Activated CD8-positive, alpha-beta memory T cell treated with anti-CD3 and anti-CD28 coated beads, Interleukin-2, amount 50 U/mL, for 48 hours (primary cell): Measurements from ENCODE around the gene ESRRA.

ENCODE experiments used
- DNase-seq: peaks from one replicate; pipeline ENCODE4 v3.0.0-alpha.2; 2020

The ESRRA gene

GRCh38 chr11:64352995-64353714 lies 47.8 kb downstream of the ESRRA start:
- DNase-seq: no peak

GRCh38 chr11:64353715-64354506 lies 48.6 kb downstream of the ESRRA start:
- DNase-seq: no peak

GRCh38 chr11:64355078-64355940 lies 50.0 kb downstream of the ESRRA start:
- DNase-seq: peak; percentile 79

- DNase-seq: peak; percentile 72
Measured at GRCh38 chr11:64356498-64357411, 51.4 kb downstream of the ESRRA start.

DNA sequence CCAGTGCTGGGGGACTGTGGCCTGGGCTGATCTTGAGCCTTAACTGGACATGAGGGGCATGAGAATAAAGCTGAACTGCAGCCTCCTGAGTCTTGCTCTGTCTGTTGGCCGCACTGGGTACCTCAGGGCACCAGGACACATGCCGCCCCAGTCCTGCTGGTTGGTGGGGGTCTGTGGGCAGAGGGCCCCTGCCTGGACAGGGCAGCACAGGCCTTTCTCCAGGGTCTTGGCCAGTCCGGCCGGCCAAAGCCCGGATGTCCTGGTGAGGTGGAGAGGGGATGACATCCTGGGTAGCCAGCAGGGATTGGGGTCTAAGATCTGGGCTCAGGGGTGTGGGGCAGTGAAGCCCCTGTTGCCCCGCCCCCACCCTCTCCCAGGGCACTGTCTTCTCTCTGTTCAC lies 52.1 kb downstream of the ESRRA start:
- no peak for DNase-seq

DNA sequence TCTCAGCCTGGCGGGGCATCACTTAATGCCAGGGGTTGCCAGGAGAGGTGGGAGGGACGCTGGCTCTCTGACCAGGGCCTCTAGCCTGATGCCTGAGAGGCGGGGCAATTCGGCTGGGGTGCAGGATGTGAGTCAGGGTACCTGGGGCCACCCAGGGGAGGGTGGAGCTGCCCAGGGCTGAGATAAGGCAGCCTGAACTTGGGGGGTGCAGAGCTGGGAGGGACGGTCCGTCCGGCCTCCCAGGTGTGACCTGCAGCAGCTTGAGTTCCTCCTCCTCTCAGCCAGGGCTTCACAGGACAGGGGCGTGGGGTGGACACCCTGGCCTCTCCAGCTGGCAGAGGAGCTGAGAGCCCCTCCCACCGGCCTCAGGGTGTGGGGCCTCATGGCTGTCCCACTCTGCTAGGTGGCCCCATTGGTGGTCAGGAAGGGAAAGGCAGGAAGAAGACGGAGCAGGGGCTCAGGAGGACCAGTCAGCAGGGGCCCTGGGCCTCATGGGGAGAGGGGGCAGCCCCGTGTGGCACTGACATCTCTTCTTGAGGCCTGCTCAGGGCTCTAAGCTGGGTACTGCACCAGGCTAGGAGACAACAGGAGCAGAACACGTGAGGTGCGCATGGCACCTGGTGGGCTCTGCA lies 52.7 kb downstream of the ESRRA start:
- peak; percentile 75 for DNase-seq

GRCh38 chr11:64358536-64358906 lies 53.2 kb downstream of the ESRRA start:
- DNase-seq: no peak

DNA sequence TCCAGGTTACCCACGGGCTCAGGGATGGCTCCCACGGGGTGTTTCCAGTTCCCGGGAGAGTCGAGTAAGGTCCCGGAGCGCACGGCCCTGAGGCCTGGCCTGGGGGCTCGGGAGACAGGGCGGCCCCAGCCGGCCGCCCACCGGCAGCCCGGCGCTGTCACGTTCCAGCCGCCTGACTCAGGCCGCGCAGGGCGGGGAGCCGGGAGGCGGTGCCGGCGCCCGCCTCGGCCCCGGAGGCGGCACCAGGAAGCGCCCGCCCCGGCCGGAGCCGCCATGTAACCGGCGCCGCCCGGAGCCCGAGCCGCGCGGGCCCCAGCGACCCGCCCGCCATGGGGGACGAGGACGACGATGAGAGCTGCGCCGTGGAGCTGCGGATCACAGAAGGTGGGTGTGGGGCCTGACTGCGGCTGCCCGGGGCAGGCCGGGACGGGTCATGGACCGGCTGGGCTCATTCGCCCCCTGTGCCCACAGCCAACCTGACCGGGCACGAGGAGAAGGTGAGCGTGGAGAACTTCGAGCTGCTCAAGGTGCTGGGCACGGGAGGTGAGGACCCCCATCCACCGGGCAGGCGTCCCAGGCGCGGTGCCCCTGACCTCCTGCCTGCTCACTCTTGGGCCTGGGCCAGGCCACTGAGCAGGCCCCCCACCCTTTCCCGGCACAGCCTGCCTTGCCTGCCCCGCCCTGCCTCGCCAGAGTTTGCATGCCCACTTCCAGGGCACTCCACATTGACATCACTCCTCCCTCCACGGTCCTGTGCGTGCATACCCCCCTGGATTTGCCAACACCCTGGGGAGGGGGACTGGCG lies 53.8 kb downstream of the ESRRA start, which contains the start of gene RPS6KA4:
TSS of gene RPS6KA4 (plus strand) at position 256 of the 805 bp plus-strand sequence. CDS start at position 330, 74 bp downstream.
- peak; percentile 81 for DNase-seq

DNA sequence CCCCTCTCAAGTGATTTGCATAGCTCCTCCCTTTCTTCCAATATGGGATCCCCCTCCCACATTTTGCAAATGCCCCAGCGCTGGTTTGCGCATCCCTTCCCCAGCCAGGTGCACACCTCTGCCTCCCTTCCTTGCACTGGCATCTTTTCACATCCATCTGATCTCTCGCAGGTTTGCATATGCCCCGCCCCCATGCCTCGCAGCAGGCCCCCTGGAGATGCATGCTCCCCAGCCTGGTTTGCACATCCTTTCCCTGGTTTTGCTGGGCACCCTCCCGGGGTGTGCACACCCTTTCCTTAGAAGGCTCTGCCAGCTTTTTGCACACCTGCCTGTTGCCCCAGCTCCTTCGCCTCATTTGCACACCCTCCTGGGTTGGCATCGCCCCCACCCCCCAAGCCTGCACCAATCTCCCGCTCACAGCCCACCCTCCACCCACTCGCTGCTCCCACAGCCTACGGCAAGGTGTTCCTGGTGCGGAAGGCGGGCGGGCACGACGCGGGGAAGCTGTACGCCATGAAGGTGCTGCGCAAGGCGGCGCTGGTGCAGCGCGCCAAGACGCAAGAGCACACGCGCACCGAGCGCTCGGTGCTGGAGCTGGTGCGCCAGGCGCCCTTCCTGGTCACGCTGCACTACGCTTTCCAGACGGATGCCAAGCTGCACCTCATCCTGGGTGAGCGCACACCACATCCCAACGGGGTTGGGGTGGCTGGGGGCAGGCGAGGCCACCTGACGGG lies 54.6 kb downstream of the ESRRA start:
- DNase-seq: no peak

DNA sequence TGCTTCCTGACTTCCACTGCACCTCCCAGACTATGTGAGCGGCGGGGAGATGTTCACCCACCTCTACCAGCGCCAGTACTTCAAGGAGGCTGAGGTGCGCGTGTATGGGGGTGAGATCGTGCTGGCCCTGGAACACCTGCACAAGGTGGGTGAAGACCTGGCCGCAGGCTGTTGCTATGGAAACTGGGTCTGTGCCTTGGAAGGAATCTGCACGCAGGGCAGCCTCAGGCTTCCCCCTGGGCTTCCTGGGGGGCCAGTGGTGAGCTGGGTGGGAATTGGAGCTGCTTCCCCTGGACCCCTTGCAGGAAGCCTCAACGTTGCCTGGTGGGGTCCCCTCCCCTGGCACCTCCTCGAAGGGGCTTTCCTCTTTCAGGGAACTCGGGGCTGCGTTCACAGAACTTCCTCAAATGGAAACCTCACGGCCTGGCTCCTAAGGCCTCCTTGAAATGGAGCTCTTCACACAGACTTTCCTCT lies 55.2 kb downstream of the ESRRA start:
- DNase-seq: no peak

GRCh38 chr11:64361659-64362058 lies 56.3 kb downstream of the ESRRA start:
- no peak for DNase-seq

DNA sequence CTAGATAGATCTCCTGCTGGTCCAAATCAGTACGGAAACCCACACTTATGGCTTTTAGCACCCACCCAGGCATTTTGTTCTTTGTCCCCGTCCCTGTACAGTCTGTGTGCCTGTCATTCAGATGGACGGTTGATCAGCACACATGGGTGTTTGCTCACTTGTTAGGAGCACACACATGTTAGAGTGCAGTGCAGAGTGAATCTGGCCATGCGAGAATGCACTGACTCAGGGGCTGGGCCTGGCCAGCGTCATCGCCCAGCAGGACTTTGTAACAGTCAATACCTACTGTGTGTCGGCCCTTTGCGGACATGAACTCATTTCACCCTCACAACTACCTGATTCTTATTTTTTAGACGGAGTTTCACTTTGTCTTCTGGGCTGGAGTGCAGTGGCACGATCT lies 57.0 kb downstream of the ESRRA start:
- DNase-seq: no peak

GRCh38 chr11:64364435-64364834 lies 59.1 kb downstream of the ESRRA start:
- no peak for DNase-seq

DNA sequence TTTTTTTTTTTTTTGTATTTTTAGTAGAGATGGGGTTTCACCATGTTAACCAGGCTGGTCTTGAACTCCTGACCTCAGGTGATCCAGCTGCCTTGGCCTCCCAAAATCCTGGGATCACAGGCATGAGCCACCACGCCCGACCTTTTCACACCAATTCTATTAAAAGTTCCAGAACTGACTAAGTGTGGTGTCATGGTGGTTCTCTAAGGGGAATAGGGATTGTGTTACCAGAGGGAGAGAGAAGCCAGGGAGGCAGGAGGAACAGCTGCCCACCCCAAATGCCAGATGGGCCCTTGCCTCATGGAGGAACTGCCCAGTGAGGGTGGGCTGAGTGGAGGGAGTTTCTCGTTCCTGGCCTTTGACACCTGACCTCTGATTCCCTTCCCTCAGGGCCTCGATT lies 59.6 kb downstream of the ESRRA start:
- no peak for DNase-seq
